Ishikawa (cell line): ENCODE results near the gene SDK2.

ENCODE experiments used
- CEBPB ChIP-seq: IDR thresholded peaks from 2 replicates; pipeline ENCODE4 v1.6.1; 2012
- CREB1 ChIP-seq: IDR thresholded peaks from 2 replicates; pipeline ENCODE4 v1.6.1; 2012; ENCODE audit warnings: low read depth
- EGR1 ChIP-seq: IDR thresholded peaks from 2 replicates; pipeline ENCODE4 v1.6.1; 2012
- EP300 ChIP-seq: IDR thresholded peaks from 2 replicates; pipeline ENCODE4 v1.6.1; 2012; ENCODE audit warnings: borderline replicate concordance
- FOXM1 ChIP-seq: IDR thresholded peaks from 2 replicates; pipeline ENCODE4 v1.6.1; 2012; ENCODE audit warnings: low read depth, borderline replicate concordance
- MAX ChIP-seq: IDR thresholded peaks from 2 replicates; pipeline ENCODE4 v1.6.1; 2012
- NFIC ChIP-seq: IDR thresholded peaks from 2 replicates; pipeline ENCODE4 v1.6.1; 2012
- RAD21 ChIP-seq: IDR thresholded peaks from 2 replicates; pipeline ENCODE4 v1.6.1; 2012; ENCODE audit warnings: low read depth
- REST ChIP-seq: IDR thresholded peaks from 2 replicates; pipeline ENCODE4 v1.6.1; 2012; ENCODE audit warnings: low read depth, mild to moderate bottlenecking
- TAF1 ChIP-seq: IDR thresholded peaks from 2 replicates; pipeline ENCODE4 v1.6.1; 2012; ENCODE audit warnings: low read depth, mild to moderate bottlenecking
- TCF12 ChIP-seq: IDR thresholded peaks from 2 replicates; pipeline ENCODE4 v1.6.1; 2012; ENCODE audit warnings: low read depth
- TEAD4 ChIP-seq: IDR thresholded peaks from 2 replicates; pipeline ENCODE4 v1.6.1; 2012
- USF1 ChIP-seq: IDR thresholded peaks from 2 replicates; pipeline ENCODE4 v1.6.1; 2012
- YY1 ChIP-seq: IDR thresholded peaks from 2 replicates; pipeline ENCODE4 v1.6.1; 2012; ENCODE audit warnings: low read depth
- ZBTB7A ChIP-seq: IDR thresholded peaks from 2 replicates; pipeline ENCODE4 v1.6.1; 2012; ENCODE audit warnings: low read depth

The SDK2 gene

GRCh38 chr17:73667181-73667959, 23.1 kb upstream of the SDK2 start:
- TF ChIP-seq FOXM1 (no peak), CEBPB (no peak), EP300 (no peak), YY1 (no peak), TEAD4 (no peak), EGR1 (no peak), MAX (no peak), RAD21 (no peak), NFIC (no peak)

- TF ChIP-seq RAD21 (no peak), EGR1 (no peak), FOXM1 (no peak), NFIC (no peak), ZBTB7A (no peak), CEBPB (no peak), USF1 (no peak), REST (no peak), EP300 (no peak), TEAD4 (no peak), TAF1 (no peak), YY1 (no peak), MAX (no peak)
Measured at GRCh38 chr17:73663614-73664013, 19.4 kb upstream of the SDK2 start.

- no peak for TF ChIP-seq TCF12
- no peak for TF ChIP-seq CEBPB
- no peak for TF ChIP-seq REST
- TF ChIP-seq EP300 = no peak
- no peak for TF ChIP-seq YY1
- TF ChIP-seq TAF1 = no peak
- TF ChIP-seq EGR1 = no peak
- no peak for TF ChIP-seq MAX
- no peak for TF ChIP-seq USF1
- TF ChIP-seq ZBTB7A = no peak
- no peak for TF ChIP-seq CREB1
- no peak for TF ChIP-seq RAD21
- TF ChIP-seq FOXM1 = no peak
- TF ChIP-seq TEAD4 = no peak
Measured at GRCh38 chr17:73660366-73660765, 16.1 kb upstream of the SDK2 start.

- TF ChIP-seq CREB1 = no peak
- no peak for TF ChIP-seq NFIC
- TF ChIP-seq TAF1 = no peak
- TF ChIP-seq CEBPB = no peak
Measured at GRCh38 chr17:73658821-73659515, 14.7 kb upstream of the SDK2 start.

- TF ChIP-seq MAX = no peak
- TF ChIP-seq NFIC = no peak
- TF ChIP-seq EP300 = no peak
- no peak for TF ChIP-seq TAF1
- no peak for TF ChIP-seq USF1
- peak; percentile 37; the same call in 1 of the 2 replicates for TF ChIP-seq RAD21
Measured at GRCh38 chr17:73657473-73658116, 13.3 kb upstream of the SDK2 start.
